Inflammatory macrophage treated with lipopolysaccharide for 4 hours (primary cell): ENCODE results near the gene ATG16L2.

ENCODE experiments used
- DNase-seq: peaks from one replicate; pipeline ENCODE4 v3.0.0-alpha.2; 2020

Gene ATG16L2

GRCh38 chr11:72826191-72826941 is 12.2 kb downstream of the ATG16L2 start:
- no peak for DNase-seq

GRCh38 chr11:72826942-72827480 is 12.8 kb downstream of the ATG16L2 start:
- DNase-seq: no peak

- peak; percentile 87 for DNase-seq
Observed at GRCh38 chr11:72827656-72828055, 13.4 kb downstream of the ATG16L2 start.

GRCh38 chr11:72828081-72828567 is 13.9 kb downstream of the ATG16L2 start:
- no peak for DNase-seq

- DNase-seq: no peak
Observed at GRCh38 chr11:72828692-72829101, 14.5 kb downstream of the ATG16L2 start.

- no peak for DNase-seq
Observed at GRCh38 chr11:72829178-72829577, 15.0 kb downstream of the ATG16L2 start.

GRCh38 chr11:72829884-72830533 is 15.8 kb downstream of the ATG16L2 start:
- no peak for DNase-seq

GRCh38 chr11:72831521-72832300 is 17.5 kb downstream of the ATG16L2 start:
- peak; percentile 73 for DNase-seq

- no peak for DNase-seq
Observed at GRCh38 chr11:72832301-72833082, 18.3 kb downstream of the ATG16L2 start.

- DNase-seq: no peak
Observed at GRCh38 chr11:72833083-72833733, 19.0 kb downstream of the ATG16L2 start.

GRCh38 chr11:72833811-72834493 is 19.7 kb downstream of the ATG16L2 start:
- no peak for DNase-seq

- peak; percentile 85 for DNase-seq
Observed at GRCh38 chr11:72834905-72835304, 20.7 kb downstream of the ATG16L2 start.

GRCh38 chr11:72836111-72836510 is 21.9 kb downstream of the ATG16L2 start:
- no peak for DNase-seq

GRCh38 chr11:72838691-72839305 is 24.6 kb downstream of the ATG16L2 start:
- DNase-seq: no peak

GRCh38 chr11:72840780-72841179 is 26.6 kb downstream of the ATG16L2 start:
- peak; percentile 22 for DNase-seq

- DNase-seq: no peak
Observed at GRCh38 chr11:72841397-72841796, 27.2 kb downstream of the ATG16L2 start.

GRCh38 chr11:72842126-72842525 is 27.9 kb downstream of the ATG16L2 start:
- no peak for DNase-seq

GRCh38 chr11:72842653-72843330 is 28.6 kb downstream of the ATG16L2 start:
- no peak for DNase-seq

GRCh38 chr11:72844356-72844755 is 30.1 kb downstream of the ATG16L2 start:
- DNase-seq: no peak

- peak; percentile 48 for DNase-seq
Observed at GRCh38 chr11:72848846-72849466, 34.7 kb downstream of the ATG16L2 start.
